ENCODE data around the gene SNED1. TPM values are rescaled to one million over a fixed set of nuclear protein-coding genes. Genes with fewer than 3 reads are reported as not detected.

Gene SNED1
- total RNA-seq, 2 experiments from 2014 or later: 1.4 to 1.8 TPM

DNA sequence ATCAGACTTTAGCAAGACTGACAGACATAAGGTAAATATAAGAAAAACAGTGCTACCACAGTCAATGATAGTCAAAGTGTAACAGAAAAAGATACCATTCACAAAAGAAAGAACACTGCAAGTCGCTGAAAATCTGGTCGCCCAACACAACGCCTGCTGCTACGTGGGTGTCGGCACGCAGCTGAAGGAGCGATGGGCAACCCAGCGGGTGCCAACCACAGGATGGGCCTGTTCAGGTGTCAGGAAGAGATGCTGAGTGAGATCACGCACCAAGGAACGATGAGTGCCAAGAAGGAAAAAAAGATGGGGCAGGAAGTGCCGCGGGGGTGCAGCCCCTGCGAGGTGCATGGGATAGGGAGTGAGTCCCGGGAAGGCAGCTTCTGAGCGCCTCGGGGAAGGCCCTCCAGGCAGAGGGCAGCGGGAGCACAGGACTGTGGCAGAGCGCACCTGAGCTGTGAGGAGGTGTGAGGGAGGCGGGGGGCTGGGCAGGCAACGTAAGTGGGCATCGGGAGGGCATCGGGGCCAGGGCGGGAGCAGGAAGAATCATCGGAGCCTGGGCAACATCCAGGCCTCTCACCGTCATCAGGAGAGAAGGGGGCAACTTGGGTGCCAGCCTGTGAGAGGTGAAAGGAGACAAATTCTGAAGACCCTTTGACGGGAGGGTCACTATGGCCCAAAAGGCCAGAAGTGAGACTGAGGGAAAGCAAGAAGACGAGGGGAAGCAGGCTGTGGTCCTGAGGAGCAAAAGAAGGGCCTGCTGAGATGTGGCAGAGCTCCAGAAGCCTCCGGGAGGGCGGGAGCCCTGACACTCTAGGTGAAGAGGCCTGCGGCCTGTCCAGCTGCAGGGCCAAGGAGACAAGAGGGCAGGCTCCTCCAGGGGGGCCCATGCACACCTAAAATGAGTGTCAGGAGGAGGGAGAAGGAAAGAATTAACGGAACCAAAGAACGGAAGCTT is 118.5 kb downstream of the SNED1 start:
- Mint-ChIP-seq H3K4me3 (no peak overlapping the region), H3K36me3 (ENCODE audit: low read depth) (peaks cover 44% of the 10 kb centered on the region), H3K27ac (no peak overlapping the region), H3K4me1 (ENCODE audit: low read depth) (peaks cover 23% of the 10 kb centered on the region), H3K9me3 (peaks cover 3% of the 10 kb centered on the region), H3K27me3 (no peaks in the 10 kb centered on the region)
- TF ChIP-seq, protein P1, sequence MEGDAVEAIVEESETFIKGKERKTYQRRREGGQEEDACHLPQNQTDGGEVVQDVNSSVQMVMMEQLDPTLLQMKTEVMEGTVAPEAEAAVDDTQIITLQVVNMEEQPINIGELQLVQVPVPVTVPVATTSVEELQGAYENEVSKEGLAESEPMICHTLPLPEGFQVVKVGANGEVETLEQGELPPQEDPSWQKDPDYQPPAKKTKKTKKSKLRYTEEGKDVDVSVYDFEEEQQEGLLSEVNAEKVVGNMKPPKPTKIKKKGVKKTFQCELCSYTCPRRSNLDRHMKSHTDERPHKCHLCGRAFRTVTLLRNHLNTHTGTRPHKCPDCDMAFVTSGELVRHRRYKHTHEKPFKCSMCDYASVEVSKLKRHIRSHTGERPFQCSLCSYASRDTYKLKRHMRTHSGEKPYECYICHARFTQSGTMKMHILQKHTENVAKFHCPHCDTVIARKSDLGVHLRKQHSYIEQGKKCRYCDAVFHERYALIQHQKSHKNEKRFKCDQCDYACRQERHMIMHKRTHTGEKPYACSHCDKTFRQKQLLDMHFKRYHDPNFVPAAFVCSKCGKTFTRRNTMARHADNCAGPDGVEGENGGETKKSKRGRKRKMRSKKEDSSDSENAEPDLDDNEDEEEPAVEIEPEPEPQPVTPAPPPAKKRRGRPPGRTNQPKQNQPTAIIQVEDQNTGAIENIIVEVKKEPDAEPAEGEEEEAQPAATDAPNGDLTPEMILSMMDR (IDR thresholded peaks at IDR 0.05): no peak
- DNase-seq (no peak), ATAC-seq (no peak)
- intact Hi-C loops (cut with micrococcal nuclease): no loop called here
- CTCF ChIA-PET: no interaction called here
- POLR2A ChIA-PET: interaction anchor here (0.5 to 0.9 kb wide), 2 partner anchors 10 to 1108 kb away, joined by 3 read pairs; no protein-coding TSS in a partner anchor

- Mint-ChIP-seq H3K4me3 (no peak overlapping the region), H3K36me3 (ENCODE audit: low read depth) (peaks cover 45% of the 10 kb centered on the region), H3K9me3 (peaks cover 3% of the 10 kb centered on the region), H3K27me3 (no peaks in the 10 kb centered on the region), H3K27ac (no peak overlapping the region), H3K4me1 (ENCODE audit: low read depth) (peaks cover 13% of the 10 kb centered on the region)
- TF ChIP-seq, protein P1 (IDR thresholded peaks at IDR 0.05): no peak
- DNase-seq (no peak), ATAC-seq (no peak)
- intact Hi-C loops (cut with micrococcal nuclease): no loop called here
- ChIA-PET POLR2A (no interaction called here), CTCF (interaction anchor here (1.7 kb wide), 1 partner anchor 31 kb away, joined by 4 read pairs; the partner anchor contains the start of gene PASK)
These were observed 120.5 kb downstream of the SNED1 start for GRCh38 chr2:241118737-241119505.

DNA sequence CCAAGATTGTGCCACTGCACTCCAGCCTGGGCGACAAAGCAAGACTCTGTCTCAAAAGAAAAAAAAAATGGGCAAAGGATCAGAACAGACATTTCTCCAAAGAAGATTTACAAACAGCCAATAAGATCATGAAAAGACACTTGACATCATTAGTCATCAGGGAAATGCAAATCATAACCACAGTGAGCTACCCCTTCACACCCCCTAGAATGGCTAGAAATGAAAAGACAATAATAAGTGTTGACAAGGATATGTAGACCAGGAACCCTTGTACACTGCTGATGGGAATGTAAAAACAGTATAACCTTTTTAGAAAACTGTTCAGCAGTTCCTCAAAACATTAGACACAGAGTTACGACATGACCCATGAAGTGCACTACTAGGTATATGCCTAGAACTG is 122.0 kb downstream of the SNED1 start:
- CTCF ChIA-PET: interaction anchor here (0.7 kb wide), 1 partner anchor 763 kb away, joined by 3 read pairs; no protein-coding TSS in a partner anchor
- intact Hi-C loops (cut with micrococcal nuclease): no loop called here
- H3K36me3 Mint-ChIP-seq (ENCODE audit: low read depth): peaks cover 41% of the 10 kb centered on the region

GRCh38 chr2:241121008-241121407 is 122.6 kb downstream of the SNED1 start:
- Mint-ChIP-seq H3K36me3 (ENCODE audit: low read depth) (peaks cover 46% of the 10 kb centered on the region), H3K27ac (no peak overlapping the region), H3K4me1 (ENCODE audit: low read depth) (peaks cover 22% of the 10 kb centered on the region), H3K9me3 (peaks cover 3% of the 10 kb centered on the region), H3K4me3 (no peak overlapping the region), H3K27me3 (no peaks in the 10 kb centered on the region)
- DNase-seq (no peak), ATAC-seq (no peak)
- TF ChIP-seq, protein P1 (IDR thresholded peaks at IDR 0.05): no peak
- POLR2A ChIA-PET: no interaction called here
- intact Hi-C loops (cut with micrococcal nuclease): no loop called here
- CTCF ChIA-PET: interaction anchor here (0.7 kb wide), 1 partner anchor 762 kb away, joined by 3 read pairs; no protein-coding TSS in a partner anchor

More for the DNA sequence above, 122.0 kb downstream of the SNED1 start:
- Mint-ChIP-seq H3K4me1 (ENCODE audit: low read depth) (peaks cover 18% of the 10 kb centered on the region), H3K4me3 (no peak overlapping the region), H3K27ac (no peak overlapping the region), H3K9me3 (peaks cover 3% of the 10 kb centered on the region), H3K27me3 (no peaks in the 10 kb centered on the region)
- POLR2A ChIA-PET: interaction anchor here (0.8 kb wide), 1 partner anchor 23 kb away, joined by 3 read pairs; no protein-coding TSS in a partner anchor
- DNase-seq: no peak
- TF ChIP-seq, protein P1 (IDR thresholded peaks at IDR 0.05): no peak
- peak; percentile 30 for ATAC-seq

Data from activated CD8-positive, alpha-beta T cell treated with anti-CD3 and anti-CD28 coated beads for 36 hours (primary cell).